WTC11 (cell line): ENCODE data around the gene ERC2. TPM values are rescaled to one million over a fixed set of nuclear protein-coding genes. Genes with fewer than 3 reads are reported as not detected.

Source experiments
- ATAC-seq: fragments of 200-7000 bp; cut with Tn5 transposase; 2 replicates; pipeline ENCODE4 v1.10.0; 2021; ENCODE audit warnings: mild to moderate bottlenecking, moderate library complexity
- CTCF ChIA-PET: fragments of 300-600 bp; sonication (Branson Sonifier 250); formaldehyde crosslinking; loops from one replicate; lab custom pipeline; 2021; ENCODE audit warnings: antibody characterized with exemption; lab: Charles Lee
- POLR2A ChIA-PET: fragments of 350-600 bp; sonication (Branson Sonifier 250); formaldehyde crosslinking; loops from one replicate; lab custom pipeline; 2021; ENCODE audit warnings: antibody characterized with exemption; lab: Charles Lee
- DNase-seq: peaks from one replicate; pipeline ENCODE4 v3.0.0; 2021; ENCODE audit warnings: low spot score
- H3K27ac Mint-ChIP-seq: 2 replicates; pipeline ENCODE4 v1.8.0; 2021; ENCODE audit warnings: mixed read lengths
- H3K27me3 Mint-ChIP-seq: 2 replicates; pipeline ENCODE4 v1.8.0; 2021; ENCODE audit warnings: low read depth, mild to moderate bottlenecking, moderate library complexity, mixed read lengths
- H3K36me3 Mint-ChIP-seq: 2 replicates; pipeline ENCODE4 v1.8.0; 2021; ENCODE audit warnings: mixed read lengths
- H3K4me1 Mint-ChIP-seq: 2 replicates; pipeline ENCODE4 v1.8.0; 2022; ENCODE audit warnings: mixed read lengths
- H3K4me3 Mint-ChIP-seq: 2 replicates; pipeline ENCODE4 v1.8.0; 2021; ENCODE audit warnings: mild to moderate bottlenecking, moderate library complexity, mixed read lengths
- H3K9me3 Mint-ChIP-seq: 2 replicates; pipeline ENCODE4 v1.8.0; 2021; ENCODE audit warnings: mixed read lengths
- ATF1 ChIP-seq: sonication (generic); formaldehyde crosslinking; IDR thresholded peaks from 2 replicates; pipeline ENCODE4 v1.8.1; 2023; ENCODE audit warnings: mild to moderate bottlenecking, moderate library complexity, missing genetic modification reagents
- ETV6 ChIP-seq: sonication (generic); formaldehyde crosslinking; IDR thresholded peaks from 2 replicates; pipeline ENCODE4 v1.8.1; 2022; ENCODE audit warnings: mild to moderate bottlenecking, missing genetic modification reagents
- IRF1 ChIP-seq: sonication (generic); formaldehyde crosslinking; IDR thresholded peaks from 2 replicates; pipeline ENCODE4 v1.8.0; 2023; ENCODE audit warnings: missing genetic modification reagents
- JAZF1 ChIP-seq: fragments of 250-450 bp; sonication (Bioruptor Pico); IDR thresholded peaks from 2 replicates; pipeline ENCODE4 v1.9.0; 2021; ENCODE audit warnings: moderate library complexity, mild to moderate bottlenecking, inconsistent platforms
- KAT7 ChIP-seq: sonication (generic); formaldehyde crosslinking; IDR thresholded peaks from 2 replicates; pipeline ENCODE4 v1.8.1; 2023; ENCODE audit warnings: missing genetic modification reagents, mild to moderate bottlenecking, borderline replicate concordance
- MYBL2 ChIP-seq: sonication (generic); formaldehyde crosslinking; IDR thresholded peaks from 2 replicates; pipeline ENCODE4 v1.8.1; 2023; ENCODE audit warnings: mild to moderate bottlenecking, moderate library complexity, missing genetic modification reagents
- NFATC4 ChIP-seq: fragments of 250-450 bp; sonication (Bioruptor Pico); IDR thresholded peaks from 2 replicates; pipeline ENCODE4 v1.9.0; 2021; ENCODE audit warnings: mild to moderate bottlenecking
- NR2C2 ChIP-seq: sonication (generic); formaldehyde crosslinking; IDR thresholded peaks from 2 replicates; pipeline ENCODE4 v1.8.0; 2022; ENCODE audit warnings: mild to moderate bottlenecking, missing genetic modification reagents
- RELA ChIP-seq: sonication (generic); formaldehyde crosslinking; IDR thresholded peaks from 2 replicates; pipeline ENCODE4 v1.8.1; 2022; ENCODE audit warnings: missing genetic modification reagents, mild to moderate bottlenecking, borderline replicate concordance
- TP53 ChIP-seq: sonication (generic); formaldehyde crosslinking; IDR thresholded peaks from 2 replicates; pipeline ENCODE4 v1.8.1; 2023; ENCODE audit warnings: mild to moderate bottlenecking, missing genetic modification reagents
- ZNF121 ChIP-seq: sonication (generic); formaldehyde crosslinking; IDR thresholded peaks from 2 replicates; pipeline ENCODE4 v1.8.0; 2023; ENCODE audit warnings: missing genetic modification reagents
- ZNF396 ChIP-seq: fragments of 250-450 bp; sonication (Bioruptor Pico); IDR thresholded peaks from 2 replicates; pipeline ENCODE4 v1.8.0; 2021; ENCODE audit warnings: mild to moderate bottlenecking, moderate library complexity, borderline replicate concordance
- ZNF416 ChIP-seq: fragments of 250-450 bp; sonication (Bioruptor Pico); IDR thresholded peaks from 2 replicates; pipeline ENCODE4 v1.9.0; 2021; ENCODE audit warnings: mild to moderate bottlenecking, inconsistent platforms
- ZNF423 ChIP-seq: fragments of 250-450 bp; sonication (Bioruptor Pico); IDR thresholded peaks from 2 replicates; pipeline ENCODE4 v2.1.2; 2022; ENCODE audit warnings: mild to moderate bottlenecking, moderate library complexity
- ZNF425 ChIP-seq: fragments of 250-450 bp; sonication (Bioruptor Pico); conservative IDR thresholded peaks from 2 replicates; pipeline ENCODE4 v1.9.0; 2021; ENCODE audit warnings: mild to moderate bottlenecking
- ZSCAN18 ChIP-seq: fragments of 250-450 bp; sonication (Bioruptor Pico); IDR thresholded peaks from 2 replicates; pipeline ENCODE4 v2.1.2; 2022; ENCODE audit warnings: mild to moderate bottlenecking, moderate library complexity
- total RNA-seq: library from RNA; stranded (reverse); gene quantifications from 3 replicates; pipeline ENCODE4 v1.2.3, GENCODE V29; 2021

The ERC2 gene
- total RNA-seq, 1 experiment from 2014 or later = 23.5 TPM

GRCh38 chr3:55636300-55637195 is 831.7 kb downstream of the ERC2 start:
- Mint-ChIP-seq H3K4me1 (peaks cover 31% of the 10 kb centered on the region), H3K36me3 (no peaks in the 10 kb centered on the region), H3K27me3 (no peaks in the 10 kb centered on the region), H3K4me3 (no peak overlapping the region), H3K9me3 (peaks cover 3% of the 10 kb centered on the region), H3K27ac (no peak overlapping the region; the same call in 1 of the 2 replicates)
- ChIA-PET CTCF (interaction anchor here (1.5 kb wide), 1 partner anchor 18 kb away, joined by 3 read pairs; no protein-coding TSS in a partner anchor), POLR2A (interaction anchor here (0.6 kb wide), 1 partner anchor 87 kb away, joined by 9 read pairs; no protein-coding TSS in a partner anchor)
- 0 out of 2 replicates have a peak, but pooled peaks have one; percentile 35 for TF ChIP-seq ZNF121 (CRISPR knock-in tag)
- no peak for TF ChIP-seq KAT7 (CRISPR knock-in tag)
- no peak for DNase-seq
- no peak for ATAC-seq

- H3K36me3 Mint-ChIP-seq = no peaks in the 10 kb centered on the region
- ATAC-seq (no peak), DNase-seq (no peak)
- TF ChIP-seq ATF1 (CRISPR knock-in tag) (no peak), ZNF423 (no peak), ZNF416 (CRISPR knock-in tag) (no peak), ETV6 (no peak), TP53 (CRISPR knock-in tag) (no peak), NR2C2 (CRISPR knock-in tag) (no peak), NFATC4 (no peak)
- TF ChIP-seq, all 79 proteins: peak for 0
- ChIA-PET CTCF (interaction anchor here (1.5 kb wide), 1 partner anchor 12 kb away, joined by 3 read pairs; no protein-coding TSS in a partner anchor), POLR2A (no interaction called here)
- Mint-ChIP-seq H3K4me3 (no peak overlapping the region), H3K4me1 (peaks cover 24% of the 10 kb centered on the region), H3K27ac (no peak overlapping the region), H3K9me3 (peaks cover 3% of the 10 kb centered on the region), H3K27me3 (no peaks in the 10 kb centered on the region)
Measured at GRCh38 chr3:55634345-55634744, 833.9 kb downstream of the ERC2 start.

- no peaks in the 10 kb centered on the region for H3K9me3 Mint-ChIP-seq
- no peaks in the 10 kb centered on the region for H3K27me3 Mint-ChIP-seq
- H3K27ac Mint-ChIP-seq = no peak overlapping the region
- no peak for DNase-seq
- ChIA-PET CTCF (interaction anchor here (1.5 kb wide), 1 partner anchor 11 kb away, joined by 3 read pairs; no protein-coding TSS in a partner anchor), POLR2A (no interaction called here)
- no peaks in the 10 kb centered on the region for H3K36me3 Mint-ChIP-seq
- no peak overlapping the region for H3K4me3 Mint-ChIP-seq
- H3K4me1 Mint-ChIP-seq = peaks cover 16% of the 10 kb centered on the region
- ATAC-seq = no peak
- TF ChIP-seq JAZF1 (CRISPR knock-in tag) = no peak
Measured at GRCh38 chr3:55633333-55633732, 834.9 kb downstream of the ERC2 start.

- TF ChIP-seq RELA (no peak), ZNF425 (CRISPR knock-in tag) (no peak), ZSCAN18 (CRISPR knock-in tag) (no peak), ZNF396 (no peak), MYBL2 (CRISPR knock-in tag) (no peak), IRF1 (CRISPR knock-in tag) (no peak)
Measured at GRCh38 chr3:55631766-55632331, 836.4 kb downstream of the ERC2 start.

More at GRCh38 chr3:55631766-55632331, 836.4 kb downstream of the ERC2 start:
- H3K36me3 Mint-ChIP-seq = no peaks in the 10 kb centered on the region
- peak; percentile 48 for ATAC-seq
- H3K27me3 Mint-ChIP-seq = no peaks in the 10 kb centered on the region
- H3K4me3 Mint-ChIP-seq = no peak overlapping the region
- no peak overlapping the region for H3K27ac Mint-ChIP-seq
- DNase-seq = no peak
- H3K9me3 Mint-ChIP-seq = no peaks in the 10 kb centered on the region
- ChIA-PET POLR2A (interaction anchor here (0.7 kb wide), 1 partner anchor 16 kb away, joined by 3 read pairs; no protein-coding TSS in a partner anchor), CTCF (interaction anchor here (0.6 to 1.9 kb wide), 5 partner anchors 9 to 742 kb away, joined by 3 to 9 read pairs (median 4); partner anchors contain the start of gene WNT5A)
- H3K4me1 Mint-ChIP-seq = peaks cover 12% of the 10 kb centered on the region
